B cell (primary cell): ENCODE results near the gene TSPAN16. TPM values are rescaled to one million over a fixed set of nuclear protein-coding genes. Genes with fewer than 3 reads are reported as not detected.

Experiments used
- ATAC-seq: fragments of 200-7000 bp; cut with Tn5 transposase; one replicate; pipeline ENCODE4 v1.10.0; 2021; ENCODE audit warnings: low read depth, mild to moderate bottlenecking, moderate number of reproducible peaks, moderate library complexity
- CTCF ChIA-PET: fragments of 350-600 bp; sonication (Branson Sonifier 250); formaldehyde crosslinking; loops from one replicate; lab custom pipeline; 2021; ENCODE audit warnings: antibody characterized with exemption, inconsistent platforms; lab: Charles Lee
- POLR2A ChIA-PET: fragments of 350-600 bp; sonication (Branson Sonifier 250); formaldehyde crosslinking; loops from one replicate; lab custom pipeline; 2021; ENCODE audit warnings: antibody characterized with exemption; lab: Charles Lee
- DNase-seq: peaks from one replicate; pipeline ENCODE4 v3.0.0; 2013
- H2AFZ ChIP-seq: 2 replicates; pipeline ENCODE4 v1.6.1; 2012; ENCODE audit warnings: mild to moderate bottlenecking, low read depth, low read length; ENCODE audit not compliant: insufficient read depth, poor library complexity, severe bottlenecking
- H3K27ac ChIP-seq, 2 donors: 1 replicate in 1 of 2; 2 replicates in 1 of 2; pipeline ENCODE4 v1.5.1; 2012 to 2013; ENCODE audit warnings: low read length in 2 of 2, mild to moderate bottlenecking in 2 of 2, moderate library complexity in 1 of 2
- H3K27me3 ChIP-seq, 4 experiments: fragments of 200-600 bp in 1 of 4; sonication (generic) in 1 of 4; replicated peaks in 1 of 4; 1 replicate in 2 of 4; 2 replicates in 2 of 4; pipeline versions ENCODE4 v1.6.1 to v1.7.0; 2013 to 2016; ENCODE audit warnings: low read length in 3 of 4, mild to moderate bottlenecking in 2 of 4, mixed read lengths in 1 of 4, moderate library complexity in 1 of 4; ENCODE audit not compliant: insufficient read depth in 4 of 4, control insufficient read depth in 3 of 4; ENCODE audit errors: control extremely low read depth in 1 of 4
- H3K36me3 ChIP-seq, 2 experiments: replicated peaks in 1 of 2; 1 replicate in 1 of 2; 2 replicates in 1 of 2; pipeline versions ENCODE4 v1.6.1 to v1.7.1; 2013; ENCODE audit warnings: low read length in 1 of 2; ENCODE audit not compliant: insufficient read depth in 2 of 2, control insufficient read depth in 1 of 2; ENCODE audit errors: control extremely low read depth in 1 of 2, extremely low read depth in 1 of 2
- H3K4me1 ChIP-seq, 2 donors: fragments of 200-600 bp in 1 of 2; sonication (generic) in 1 of 2; 1 replicate in 1 of 2; 2 replicates in 1 of 2; pipeline versions ENCODE4 v1.5.1 to v1.6.1; 2013 to 2017; ENCODE audit warnings: low read length in 2 of 2; ENCODE audit not compliant: control insufficient read depth in 2 of 2, insufficient read depth in 2 of 2
- H3K4me2 ChIP-seq: replicated peaks from 2 replicates; pipeline ENCODE3; 2012; ENCODE audit warnings: mild to moderate bottlenecking, low read depth, low read length; ENCODE audit not compliant: poor library complexity, severe bottlenecking
- H3K4me3 ChIP-seq, 5 experiments: fragments of 200-600 bp in 1 of 5; sonication (generic) in 1 of 5; 1 replicate in 3 of 5; 2 replicates in 2 of 5; pipeline versions ENCODE4 v1.5.1 to v1.7.0; 2011 to 2016; ENCODE audit warnings: low read length in 4 of 5, mild to moderate bottlenecking in 4 of 5, low read depth in 2 of 5, control low read depth in 1 of 5, moderate library complexity in 1 of 5; ENCODE audit not compliant: insufficient read depth in 1 of 5; ENCODE audit errors: control extremely low read depth in 1 of 5, extremely low read depth in 1 of 5
- H3K79me2 ChIP-seq: fragments of 200-600 bp; sonication (generic); one replicate; pipeline ENCODE4 v1.6.0; 2016; ENCODE audit warnings: low read length; ENCODE audit not compliant: control insufficient read depth, insufficient read depth
- H3K9ac ChIP-seq: fragments of 200-600 bp; sonication (generic); 2 replicates; pipeline ENCODE4 v1.6.1; 2017; ENCODE audit warnings: mild to moderate bottlenecking, low read length, moderate library complexity
- H3K9me3 ChIP-seq, 3 donors: one replicate each; pipeline versions ENCODE4 v1.6.1 to v1.7.1; 2013; ENCODE audit warnings: low read length in 2 of 3; ENCODE audit not compliant: control insufficient read depth in 2 of 3, insufficient read depth in 1 of 3; ENCODE audit errors: control extremely low read depth in 1 of 3
- H4K20me1 ChIP-seq: 2 replicates; pipeline ENCODE4 v1.6.0; 2012; ENCODE audit warnings: mild to moderate bottlenecking, low read length; ENCODE audit not compliant: insufficient read depth, control insufficient read depth, poor library complexity, severe bottlenecking
- H3K27ac Mint-ChIP-seq: one replicate; pipeline ENCODE4 v1.8.0; 2021; ENCODE audit warnings: mixed read lengths
- H3K27me3 Mint-ChIP-seq: one replicate; pipeline ENCODE4 v1.8.0; 2021; ENCODE audit warnings: mixed read lengths
- H3K4me1 Mint-ChIP-seq: one replicate; pipeline ENCODE4 v1.8.0; 2021; ENCODE audit warnings: mixed read lengths
- H3K4me3 Mint-ChIP-seq: one replicate; pipeline ENCODE4 v1.8.0; 2021; ENCODE audit warnings: mixed read lengths
- H3K9me3 Mint-ChIP-seq: one replicate; pipeline ENCODE4 v1.8.0; 2022; ENCODE audit warnings: mixed read lengths; ENCODE audit not compliant: insufficient read depth
- EZH2 ChIP-seq: IDR thresholded peaks from 2 replicates; pipeline ENCODE4 v1.6.1; 2012; ENCODE audit warnings: borderline replicate concordance, low read depth, mild to moderate bottlenecking, moderate library complexity, low read length; ENCODE audit not compliant: insufficient read depth, poor library complexity, severe bottlenecking
- WGBS: methylation state at CpG from one replicate; pipeline ENCODE4 v1.1.5; 2013; ENCODE audit warnings: missing lambda C conversion rate; ENCODE audit not compliant: insufficient coverage; 5-methylcytosine and 5-hydroxymethylcytosine counted together
- intact Hi-C: fragments of 100-400 bp; cut with micrococcal nuclease; formaldehyde crosslinking; loops from one replicate; pipeline ENCODE4 v1.10.0; 2022
- polyA plus RNA-seq: library from polyadenylated mRNA; depleted of rRNA; stranded (reverse); fragments of >200 nt; gene quantifications from 2 replicates; pipeline ENCODE4 v1.2.3, GENCODE V29; 2012
- total RNA-seq, 2 donors: library from RNA; stranded (reverse); fragments of 120-200 nt in 1 of 2; gene quantifications; 1 replicate in 1 of 2; 2 replicates in 1 of 2; pipeline versions ENCODE4 v1.2.3 to v1.2.4, GENCODE V29; 2013 to 2022
- TF ChIP-seq, protein P1 (sequence below): fragments of 200-600 bp; IDR thresholded peaks from one replicate; pipeline ENCODE4 v1.8.0; 2022; ENCODE audit warnings: antibody characterized with exemption, mild to moderate bottlenecking

TSPAN16 gene
- total and polyA plus RNA-seq, 2 donors (not counting 1 experiment from before 2014, with no cell fraction given) = not detected

DNA sequence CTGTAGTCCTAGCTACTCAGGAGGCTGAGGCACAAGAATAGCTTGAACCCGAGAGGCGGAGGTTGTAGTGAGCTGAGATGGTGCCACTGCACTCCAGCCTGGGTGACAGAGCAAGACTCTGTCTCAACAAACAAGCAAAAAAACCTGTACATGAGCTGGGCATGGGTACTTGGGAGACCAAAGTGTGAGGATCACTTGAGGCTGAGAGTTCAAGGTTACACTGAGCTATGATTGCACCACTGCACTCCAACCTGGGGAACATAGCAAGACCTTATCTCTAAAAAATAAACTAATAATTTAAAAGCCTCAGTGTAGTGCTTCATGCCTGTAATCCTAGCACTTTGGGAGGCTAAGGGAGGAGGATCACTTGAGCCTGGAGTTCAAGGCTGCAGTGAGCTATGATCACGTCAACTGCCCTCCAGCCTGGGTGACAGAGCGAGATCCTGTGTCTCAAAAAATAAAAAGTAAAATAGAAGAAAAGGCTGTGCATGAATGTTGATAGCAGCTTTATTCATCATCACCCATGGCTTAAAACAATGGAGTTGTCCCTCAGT lies 21.4 kb upstream of the TSPAN16 start:
- no peak overlapping the region for H3K27ac Mint-ChIP-seq
- Histone ChIP-seq H3K9ac (no peak overlapping the region), H3K4me3 (no peak overlapping the region), H3K9me3 (peaks cover 0 to 30% (median 0%) of the 10 kb centered on the region in 3 donors), H3K4me1 (peaks cover under 1 to 2% of the 10 kb centered on the region in 2 donors), H3K36me3 (no peaks in the 10 kb centered on the region), H3K79me2 (no peaks in the 10 kb centered on the region), H3K4me2 (no peak overlapping the region), H2AFZ (no peak overlapping the region), H4K20me1 (no peaks in the 10 kb centered on the region), H3K27me3 (peaks cover 0 to 13% (median 2%) of the 10 kb centered on the region in 4 experiments), H3K27ac (no peak overlapping the region)
- H3K4me3 Mint-ChIP-seq = no peak overlapping the region
- whole genome bisulfite sequencing = 100% methylated on average over 1 of the region's 4 CpGs
- ChIA-PET CTCF (no interaction called here), POLR2A (no interaction called here)
- DNase-seq (no peak), ATAC-seq (no peak)
- TF ChIP-seq EZH2 = no peak
- TF ChIP-seq, protein P1, sequence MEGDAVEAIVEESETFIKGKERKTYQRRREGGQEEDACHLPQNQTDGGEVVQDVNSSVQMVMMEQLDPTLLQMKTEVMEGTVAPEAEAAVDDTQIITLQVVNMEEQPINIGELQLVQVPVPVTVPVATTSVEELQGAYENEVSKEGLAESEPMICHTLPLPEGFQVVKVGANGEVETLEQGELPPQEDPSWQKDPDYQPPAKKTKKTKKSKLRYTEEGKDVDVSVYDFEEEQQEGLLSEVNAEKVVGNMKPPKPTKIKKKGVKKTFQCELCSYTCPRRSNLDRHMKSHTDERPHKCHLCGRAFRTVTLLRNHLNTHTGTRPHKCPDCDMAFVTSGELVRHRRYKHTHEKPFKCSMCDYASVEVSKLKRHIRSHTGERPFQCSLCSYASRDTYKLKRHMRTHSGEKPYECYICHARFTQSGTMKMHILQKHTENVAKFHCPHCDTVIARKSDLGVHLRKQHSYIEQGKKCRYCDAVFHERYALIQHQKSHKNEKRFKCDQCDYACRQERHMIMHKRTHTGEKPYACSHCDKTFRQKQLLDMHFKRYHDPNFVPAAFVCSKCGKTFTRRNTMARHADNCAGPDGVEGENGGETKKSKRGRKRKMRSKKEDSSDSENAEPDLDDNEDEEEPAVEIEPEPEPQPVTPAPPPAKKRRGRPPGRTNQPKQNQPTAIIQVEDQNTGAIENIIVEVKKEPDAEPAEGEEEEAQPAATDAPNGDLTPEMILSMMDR = no peak
- peaks cover 10% of the 10 kb centered on the region for H3K27me3 Mint-ChIP-seq
- peaks cover 3% of the 10 kb centered on the region for H3K4me1 Mint-ChIP-seq
- H3K9me3 Mint-ChIP-seq = peaks cover 2% of the 10 kb centered on the region
- intact Hi-C loops = no loop called here

GRCh38 chr19:11278670-11279069 lies 17.3 kb upstream of the TSPAN16 start:
- H3K4me3 ChIP-seq = no peak overlapping the region
- H3K9ac ChIP-seq = no peak overlapping the region
- TF ChIP-seq, protein P1 = no peak
- TF ChIP-seq EZH2 = no peak
- DNase-seq (no peak), ATAC-seq (no peak)
- H4K20me1 ChIP-seq = no peaks in the 10 kb centered on the region
- H2AFZ ChIP-seq = no peak overlapping the region
- ChIA-PET POLR2A (no interaction called here), CTCF (interaction anchor here (0.6 kb wide), 1 partner anchor 532 kb away, joined by 4 read pairs; no protein-coding TSS in a partner anchor)
- H3K4me1 ChIP-seq = peaks cover 5 to 10% of the 10 kb centered on the region in 2 donors
- Mint-ChIP-seq H3K27me3 (peaks cover 17% of the 10 kb centered on the region), H3K4me1 (peaks cover 7% of the 10 kb centered on the region), H3K4me3 (no peak overlapping the region), H3K9me3 (peaks cover 3% of the 10 kb centered on the region), H3K27ac (no peak overlapping the region)
- H3K9me3 ChIP-seq = peaks cover 0 to 38% (median 0%) of the 10 kb centered on the region in 3 donors
- H3K27me3 ChIP-seq = peaks cover 0 to 16% (median 2%) of the 10 kb centered on the region in 4 experiments
- WGBS = no CpG with 5 or more reads among the region's 6 CpGs
- H3K27ac ChIP-seq = no peak overlapping the region
- H3K36me3 ChIP-seq = no peaks in the 10 kb centered on the region
- intact Hi-C loops = no loop called here
- H3K4me2 ChIP-seq = no peak overlapping the region
- no peaks in the 10 kb centered on the region for H3K79me2 ChIP-seq
